GM12878 (cell line): ENCODE data around the gene POLD1.

ENCODE experiments used
- CREB1 ChIP-seq: IDR thresholded peaks from 2 replicates; pipeline ENCODE4 v1.6.1; 2012; ENCODE audit warnings: low read depth, mild to moderate bottlenecking, inconsistent platforms
- EZH2 ChIP-seq: IDR thresholded peaks from 2 replicates; pipeline ENCODE4 v1.6.1; 2012; ENCODE audit warnings: low read depth, mild to moderate bottlenecking, control low read depth, inconsistent platforms, low read length, borderline replicate concordance; ENCODE audit not compliant: control insufficient read depth
- POLR2AphosphoS5 ChIP-seq: IDR thresholded peaks from 2 replicates; pipeline ENCODE4 v1.6.1; 2011; ENCODE audit warnings: mild to moderate bottlenecking, low read length, inconsistent platforms
- RAD51 ChIP-seq: fragments of 450-650 bp; IDR thresholded peaks from 2 replicates; pipeline ENCODE4 v1.6.1; 2016; ENCODE audit warnings: moderate library complexity, mild to moderate bottlenecking, inconsistent platforms
- TAF1 ChIP-seq: IDR thresholded peaks from 2 replicates; pipeline ENCODE4 v1.6.1; 2011; ENCODE audit warnings: mild to moderate bottlenecking, low read depth, low read length, borderline replicate concordance
- TF ChIP-seq, protein P1 (sequence below): IDR thresholded peaks from 2 replicates; pipeline ENCODE4 v1.6.1; 2011; ENCODE audit warnings: mild to moderate bottlenecking, low read depth, low read length, moderate library complexity; ENCODE audit not compliant: insufficient replicate concordance
- TF ChIP-seq, protein P2 (sequence below), 3 experiments: IDR thresholded peaks in 2 of 3; conservative IDR thresholded peaks in 1 of 3; 2 replicates each; pipeline ENCODE4 v1.5.1; 2011; ENCODE audit warnings: low read depth in 3 of 3, low read length in 3 of 3, mild to moderate bottlenecking in 3 of 3, control low read depth in 2 of 3, moderate library complexity in 2 of 3, inconsistent platforms in 1 of 3, mixed read lengths in 1 of 3; ENCODE audit not compliant: control insufficient read depth in 2 of 3, insufficient read depth in 1 of 3; ENCODE audit errors: extremely low read depth in 1 of 3

DNA sequence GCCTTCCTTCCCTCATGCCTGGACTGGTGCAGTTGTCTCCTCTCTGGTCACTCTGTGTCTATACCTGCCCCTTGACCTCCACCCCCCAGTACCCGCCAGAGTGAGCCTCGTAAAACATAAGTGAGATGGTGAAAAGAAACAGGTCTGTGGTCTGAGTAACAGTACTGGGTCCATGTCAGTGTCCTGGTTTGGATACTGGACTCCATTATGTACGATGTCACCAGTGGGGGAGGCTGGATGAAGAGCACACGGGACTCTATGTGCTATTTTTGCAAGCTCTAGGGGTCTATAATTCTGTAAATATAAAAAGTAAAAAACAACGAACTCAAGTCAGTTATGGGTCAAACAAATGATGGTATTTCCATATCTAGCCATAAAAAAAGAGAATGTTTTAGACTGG is 62.9 kb downstream of the POLD1 start:
- TF ChIP-seq RAD51 (no peak), TAF1 (no peak), CREB1 (no peak), EZH2 (no peak), POLR2AphosphoS5 (no peak)
- TF ChIP-seq, protein P1, sequence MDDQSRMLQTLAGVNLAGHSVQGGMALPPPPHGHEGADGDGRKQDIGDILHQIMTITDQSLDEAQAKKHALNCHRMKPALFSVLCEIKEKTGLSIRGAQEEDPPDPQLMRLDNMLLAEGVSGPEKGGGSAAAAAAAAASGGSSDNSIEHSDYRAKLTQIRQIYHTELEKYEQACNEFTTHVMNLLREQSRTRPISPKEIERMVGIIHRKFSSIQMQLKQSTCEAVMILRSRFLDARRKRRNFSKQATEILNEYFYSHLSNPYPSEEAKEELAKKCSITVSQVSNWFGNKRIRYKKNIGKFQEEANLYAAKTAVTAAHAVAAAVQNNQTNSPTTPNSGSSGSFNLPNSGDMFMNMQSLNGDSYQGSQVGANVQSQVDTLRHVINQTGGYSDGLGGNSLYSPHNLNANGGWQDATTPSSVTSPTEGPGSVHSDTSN: no peak
- TF ChIP-seq, protein P2, sequence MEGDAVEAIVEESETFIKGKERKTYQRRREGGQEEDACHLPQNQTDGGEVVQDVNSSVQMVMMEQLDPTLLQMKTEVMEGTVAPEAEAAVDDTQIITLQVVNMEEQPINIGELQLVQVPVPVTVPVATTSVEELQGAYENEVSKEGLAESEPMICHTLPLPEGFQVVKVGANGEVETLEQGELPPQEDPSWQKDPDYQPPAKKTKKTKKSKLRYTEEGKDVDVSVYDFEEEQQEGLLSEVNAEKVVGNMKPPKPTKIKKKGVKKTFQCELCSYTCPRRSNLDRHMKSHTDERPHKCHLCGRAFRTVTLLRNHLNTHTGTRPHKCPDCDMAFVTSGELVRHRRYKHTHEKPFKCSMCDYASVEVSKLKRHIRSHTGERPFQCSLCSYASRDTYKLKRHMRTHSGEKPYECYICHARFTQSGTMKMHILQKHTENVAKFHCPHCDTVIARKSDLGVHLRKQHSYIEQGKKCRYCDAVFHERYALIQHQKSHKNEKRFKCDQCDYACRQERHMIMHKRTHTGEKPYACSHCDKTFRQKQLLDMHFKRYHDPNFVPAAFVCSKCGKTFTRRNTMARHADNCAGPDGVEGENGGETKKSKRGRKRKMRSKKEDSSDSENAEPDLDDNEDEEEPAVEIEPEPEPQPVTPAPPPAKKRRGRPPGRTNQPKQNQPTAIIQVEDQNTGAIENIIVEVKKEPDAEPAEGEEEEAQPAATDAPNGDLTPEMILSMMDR (IDR thresholded peaks at IDR 0.05 in 2 of 3, conservative IDR thresholded peaks at IDR 0.05 in 1 of 3; ENCODE audit: control insufficient read depth in 2 of 3, extremely low read depth in 1 of 3, insufficient read depth in 1 of 3, low read depth in 3 of 3, low read length in 3 of 3): no peak
